ENCODE data around the gene ARL2BP. TPM values are rescaled to one million over a fixed set of nuclear protein-coding genes. Genes with fewer than 3 reads are reported as not detected.

Gene ARL2BP
- total and polyA plus RNA-seq, 2 of the 13 experiments (the other 11 are each of a cell fraction or from before 2014, with no cell fraction given), result 64.3 to 67.6 TPM

GRCh38 chr16:57279780-57280638 lies 35.0 kb downstream of the ARL2BP start (continued):
- TF ChIP-seq ZFAT (CRISPR knock-in tag; conservative IDR thresholded peaks at IDR 0.05) (no peak), ZNF687 (CRISPR knock-in tag; IDR thresholded peaks at IDR 0.05) (peak; percentile 82), SMC3 (IDR thresholded peaks at IDR 0.05; ENCODE audit: low read length) (no peak), ZNF746 (CRISPR knock-in tag; IDR thresholded peaks at IDR 0.05) (peak; percentile 100), AKAP8 (CRISPR knock-in tag; IDR thresholded peaks at IDR 0.05) (peak; percentile 95), ZNF280D (CRISPR knock-in tag; IDR thresholded peaks at IDR 0.05) (peak; percentile 98), DPF2 (CRISPR knock-in tag; IDR thresholded peaks at IDR 0.05; ENCODE audit: borderline replicate concordance, low read depth) (peak; percentile 97), HOXA7 (CRISPR knock-in tag; IDR thresholded peaks at IDR 0.05) (no peak), RFX5 (IDR thresholded peaks at IDR 0.05; ENCODE audit: low read depth, low read length) (no peak), SOX6 (IDR thresholded peaks at IDR 0.05) (no peak), SOX6 (CRISPR knock-in tag; IDR thresholded peaks at IDR 0.05) (peak; percentile 96), TCF7L2 (IDR thresholded peaks at IDR 0.05; ENCODE audit: low read depth, low read length) (no peak), GATAD2A (CRISPR knock-in tag; IDR thresholded peaks at IDR 0.05) (peak; percentile 98), ZUFSP (CRISPR knock-in tag; IDR thresholded peaks at IDR 0.05; ENCODE audit: borderline replicate concordance) (no peak), ZNF788 (CRISPR knock-in tag; IDR thresholded peaks at IDR 0.05; ENCODE audit: borderline replicate concordance) (peak; percentile 97; the same call in 1 of the 2 replicates), DR1 (CRISPR knock-in tag; IDR thresholded peaks at IDR 0.05) (no peak; the same call in 1 of the 2 replicates), PATZ1 (CRISPR knock-in tag; IDR thresholded peaks at IDR 0.05) (peak; percentile 98)
